HG02970 (cell line): ENCODE results near the gene LACRT.
"Not testable (repeated sequence)": the region's sequence is repeated elsewhere in the genome, so short reads cannot be mapped to it uniquely, and the experiment has no call there.

Experiments
- ATAC-seq: cut with Tn5 transposase; IDR thresholded peaks from one replicate; pipeline ENCODE4 v1.9.1; 2021; ENCODE audit warnings: mild to moderate bottlenecking, moderate library complexity, moderate number of reproducible peaks; ENCODE audit not compliant: unreplicated experiment, low FRiP score

Gene LACRT

DNA sequence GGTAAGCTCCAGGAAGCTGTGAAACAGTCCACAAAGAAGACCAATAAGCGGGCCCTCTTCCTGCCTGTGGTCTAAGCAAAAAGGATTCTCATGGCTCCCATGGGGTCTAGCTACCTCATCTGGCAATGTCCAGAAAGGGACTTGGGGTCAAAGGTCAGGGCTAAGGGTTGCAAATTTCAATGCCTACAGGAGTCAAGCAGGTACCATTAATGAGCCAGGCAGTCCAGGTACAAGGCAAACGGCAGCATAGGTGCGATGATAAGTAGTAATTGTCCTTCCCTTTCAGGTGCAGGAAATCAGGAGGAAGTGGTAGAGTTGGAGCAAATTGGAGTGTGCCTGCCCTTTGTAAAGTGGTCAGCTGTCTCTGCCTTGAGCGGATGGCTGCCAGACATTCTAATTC lies 6.4 kb upstream of the LACRT start:
- ATAC-seq = no peak

- ATAC-seq = not testable (repeated sequence)
These were observed 4.4 kb upstream of the LACRT start for GRCh38 chr12:54639112-54639511.

- no peak for ATAC-seq
These were observed 2.5 kb downstream of the LACRT start for GRCh38 chr12:54631988-54632728.

GRCh38 chr12:54631551-54631950 lies 3.1 kb downstream of the LACRT start:
- no peak for ATAC-seq

- ATAC-seq = no peak
These were observed 4.8 kb downstream of the LACRT start for GRCh38 chr12:54629925-54630324.

GRCh38 chr12:54628186-54628846 lies 6.4 kb downstream of the LACRT start:
- no peak for ATAC-seq

DNA sequence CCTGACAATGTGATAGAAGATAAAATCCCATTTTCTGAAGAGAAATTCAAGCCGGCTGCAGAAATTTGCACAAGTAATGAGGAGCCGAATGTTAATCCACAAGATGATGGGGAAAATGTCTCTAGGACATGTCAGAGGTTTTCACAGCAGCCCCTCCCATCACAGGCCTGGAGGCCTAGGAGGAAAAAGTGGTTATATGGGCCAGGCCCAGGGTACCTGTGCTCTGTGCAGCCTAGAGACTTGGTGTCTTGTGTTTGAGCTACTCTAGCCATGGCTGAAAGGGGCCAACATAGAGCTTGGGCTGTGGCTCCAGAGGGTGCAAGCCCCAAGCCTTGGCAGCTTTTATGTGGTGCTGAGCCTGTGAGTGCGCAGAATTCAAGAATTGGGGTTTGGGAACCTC lies 7.4 kb downstream of the LACRT start:
- ATAC-seq = no peak

GRCh38 chr12:54625598-54625997 lies 9.1 kb downstream of the LACRT start:
- ATAC-seq = no peak

GRCh38 chr12:54624315-54625279 lies 10.1 kb downstream of the LACRT start:
- ATAC-seq = no peak

- no peak for ATAC-seq
These were observed 12.1 kb downstream of the LACRT start for GRCh38 chr12:54622463-54623183.

DNA sequence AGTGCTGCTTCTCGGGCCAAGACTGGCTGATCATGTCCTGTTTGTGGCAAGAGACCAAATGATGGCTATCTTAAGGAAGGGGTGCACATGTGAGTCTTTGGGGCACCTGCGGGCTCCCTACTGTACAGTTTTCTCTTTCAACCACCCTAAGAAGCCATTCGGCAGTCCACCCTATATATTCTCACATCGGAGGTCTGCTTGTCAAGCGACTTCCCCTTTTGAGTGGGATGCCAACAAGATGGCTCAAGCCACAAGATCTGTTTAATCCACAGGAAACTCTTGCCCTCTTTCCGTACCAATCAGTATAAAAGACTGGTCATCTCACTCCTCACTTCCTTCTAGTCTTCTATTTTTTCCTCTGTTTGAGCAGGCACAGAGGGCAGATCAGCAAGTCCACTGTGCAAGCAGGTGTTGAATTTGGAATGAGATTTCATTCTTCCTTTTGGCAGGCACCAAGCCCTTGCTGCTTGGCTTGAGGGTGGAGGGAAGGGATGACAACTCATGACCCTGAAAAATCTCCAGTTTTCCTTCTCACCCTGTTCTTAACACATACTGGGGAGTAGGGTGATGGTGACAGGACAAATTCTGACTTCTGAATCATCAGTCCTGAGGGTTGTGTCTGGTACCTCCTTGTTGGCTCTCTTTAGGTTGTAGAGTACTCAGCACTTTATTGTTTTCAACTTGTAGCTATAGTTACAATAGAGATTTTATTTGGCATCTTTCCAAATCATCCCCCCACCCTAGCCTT lies 17.6 kb downstream of the LACRT start:
- no peak for ATAC-seq

DNA sequence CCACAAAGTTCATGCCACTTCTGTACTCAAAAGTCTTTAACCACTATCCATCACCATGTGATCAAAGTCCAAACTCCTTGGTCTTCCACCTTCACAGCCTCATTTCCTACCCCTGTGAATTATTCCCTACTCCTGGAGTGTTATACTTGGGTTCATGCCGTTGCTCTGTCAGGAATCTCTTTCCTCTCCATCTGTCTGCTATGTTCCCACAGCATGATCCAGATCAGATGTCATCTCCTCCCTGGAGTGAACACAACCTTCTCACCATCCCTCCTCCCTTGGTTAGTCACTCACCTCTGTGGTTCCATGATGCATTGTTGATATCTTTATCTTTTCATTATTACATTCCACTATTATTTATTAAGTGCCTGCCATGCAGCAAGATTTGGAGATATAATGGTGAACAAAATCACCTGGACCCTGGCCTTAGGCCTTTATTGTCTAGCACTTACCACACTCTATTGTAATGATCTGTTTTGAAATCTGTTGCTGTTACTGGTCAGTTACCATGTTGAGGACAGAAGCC lies 22.4 kb downstream of the LACRT start:
- ATAC-seq = no peak

DNA sequence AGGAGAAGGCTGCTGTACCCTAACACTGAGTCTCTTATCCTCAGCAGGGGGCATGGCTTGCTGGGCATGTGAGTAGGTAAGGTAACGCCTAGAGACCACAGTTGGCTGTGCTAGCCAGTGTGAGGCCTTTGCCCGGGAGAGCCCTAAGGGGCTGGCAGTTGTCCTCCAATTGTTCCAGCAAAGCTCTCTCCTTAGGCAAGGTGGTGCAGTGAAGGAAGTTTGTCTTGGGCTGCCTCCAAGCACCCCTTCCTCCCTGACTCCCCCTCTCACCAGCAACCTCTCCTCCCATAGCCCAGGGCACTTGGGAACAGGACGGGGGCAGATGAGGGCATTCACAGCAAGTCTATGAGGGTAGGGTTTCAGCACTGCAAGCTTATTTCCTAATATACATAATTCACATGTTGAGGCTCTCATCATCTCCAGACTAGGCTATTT lies 23.0 kb downstream of the LACRT start:
- ATAC-seq = no peak

- ATAC-seq = no peak
These were observed 25.9 kb downstream of the LACRT start for GRCh38 chr12:54608769-54609168.

DNA sequence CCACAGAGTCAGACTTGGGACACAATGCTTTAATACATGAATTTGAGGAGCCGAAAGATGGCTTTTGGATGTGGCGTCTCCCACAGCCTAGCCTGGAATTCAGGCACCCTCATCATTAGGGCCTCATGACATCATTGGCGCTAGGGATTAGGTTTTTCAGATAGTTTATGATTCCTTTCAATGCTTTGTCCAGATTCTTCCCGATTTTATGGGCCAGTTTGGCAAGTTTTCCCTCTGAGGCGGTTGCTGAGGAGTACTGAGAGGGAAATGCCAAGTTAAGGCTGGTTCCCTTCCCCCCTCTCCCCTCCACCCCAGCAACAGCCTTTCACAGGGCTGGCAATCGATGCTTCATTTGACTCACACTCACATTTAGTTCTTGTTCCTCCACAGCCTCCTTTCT lies 26.5 kb downstream of the LACRT start:
- no peak for ATAC-seq

DNA sequence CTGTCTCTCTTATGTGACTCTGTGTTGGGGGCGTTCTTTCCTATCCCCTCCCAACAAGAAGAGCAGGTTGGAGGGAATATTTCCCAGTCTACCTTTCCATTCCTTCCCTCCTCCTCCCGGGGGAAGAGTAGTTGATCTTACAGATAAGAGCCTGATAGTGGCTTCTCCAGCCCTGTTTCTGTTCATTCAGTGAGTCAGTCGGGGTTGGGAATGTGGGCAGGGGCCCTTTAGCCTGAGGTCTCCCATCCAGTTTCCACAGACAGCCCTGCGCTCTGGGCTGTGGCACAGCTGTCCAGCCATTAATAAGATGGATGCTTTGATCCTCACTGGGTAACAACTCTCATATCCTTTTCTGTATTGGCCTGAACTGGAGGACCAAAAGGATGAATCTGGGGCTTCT lies 28.1 kb downstream of the LACRT start:
- ATAC-seq = no peak

DNA sequence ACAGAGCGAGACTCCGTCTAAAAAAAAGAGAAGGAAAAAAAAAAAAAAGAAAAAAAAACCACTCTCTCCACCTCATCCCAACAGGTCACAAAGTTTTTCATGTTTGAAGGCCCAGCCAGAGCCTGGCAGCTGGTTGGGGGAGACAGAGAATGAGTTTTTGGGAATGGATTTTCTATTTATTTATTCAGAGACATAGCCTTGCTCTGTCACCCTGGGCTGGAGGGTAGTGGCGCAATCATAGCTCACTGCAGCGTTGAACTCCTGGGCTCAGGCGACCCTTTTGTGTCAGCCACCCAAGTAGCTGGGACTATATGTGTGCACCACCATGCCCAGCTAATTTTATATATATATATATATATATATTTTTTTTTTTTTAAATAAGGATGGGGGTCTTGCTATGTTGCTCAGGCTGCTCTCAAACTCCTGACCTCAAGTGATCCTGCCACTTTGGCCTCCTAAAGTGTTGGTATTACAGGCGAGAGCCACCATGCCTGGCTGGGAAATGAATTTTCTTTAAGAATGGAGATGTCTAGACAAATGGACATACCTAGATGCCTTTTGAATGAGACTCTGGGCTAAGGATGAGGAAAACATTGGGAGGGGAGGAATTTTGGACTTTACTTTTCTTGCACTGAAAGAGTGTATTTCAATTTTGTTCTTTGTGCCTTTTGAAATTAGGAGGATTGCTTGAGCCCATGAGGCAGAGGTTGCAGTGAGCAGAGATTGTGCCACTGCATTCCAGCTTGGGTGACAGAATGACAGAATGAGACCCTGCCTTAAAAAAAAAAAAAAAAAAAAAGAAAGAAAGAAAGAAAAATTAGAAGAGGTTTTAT lies 29.3 kb downstream of the LACRT start:
- ATAC-seq = no peak

GRCh38 chr12:54604436-54604835 lies 30.3 kb downstream of the LACRT start:
- ATAC-seq = no peak

GRCh38 chr12:54603872-54604271 lies 30.8 kb downstream of the LACRT start:
- ATAC-seq = no peak
